HG03025 (cell line): ENCODE data around the gene HTRA2.
"Not testable (repeated sequence)": the region's sequence is repeated elsewhere in the genome, so short reads cannot be mapped to it uniquely, and the experiment has no call there.

Source experiments
- ATAC-seq: cut with Tn5 transposase; IDR thresholded peaks from one replicate; pipeline ENCODE4 v1.9.1; 2021; ENCODE audit warnings: mild to moderate bottlenecking, moderate library complexity; ENCODE audit not compliant: unreplicated experiment, low FRiP score

Gene HTRA2

DNA sequence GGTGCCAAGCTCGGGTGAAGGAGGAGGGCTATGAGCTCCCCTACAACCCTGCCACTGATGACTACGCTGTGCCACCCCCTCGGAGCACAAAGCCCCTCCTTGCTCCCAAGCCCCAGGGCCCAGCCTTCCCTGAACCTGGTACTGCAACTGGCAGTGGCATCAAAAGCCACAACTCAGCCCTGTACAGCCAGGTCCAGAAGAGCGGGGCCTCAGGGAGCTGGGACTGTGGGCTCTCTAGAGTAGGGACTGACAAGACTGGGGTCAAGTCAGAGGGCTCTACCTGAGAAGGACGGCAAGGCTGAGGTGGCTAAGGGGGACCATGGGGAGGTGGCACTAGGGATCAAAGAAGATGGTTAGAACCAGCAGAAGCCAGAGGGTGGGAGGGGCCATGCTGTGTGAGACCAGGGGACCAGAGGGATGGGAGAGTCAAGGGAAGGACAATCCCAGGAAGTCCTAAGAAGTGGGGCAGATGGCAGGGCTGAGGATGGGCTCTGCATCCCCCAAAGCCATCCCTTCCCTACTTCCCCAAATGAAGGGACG is 27.2 kb downstream of the HTRA2 start:
- no peak for ATAC-seq

DNA sequence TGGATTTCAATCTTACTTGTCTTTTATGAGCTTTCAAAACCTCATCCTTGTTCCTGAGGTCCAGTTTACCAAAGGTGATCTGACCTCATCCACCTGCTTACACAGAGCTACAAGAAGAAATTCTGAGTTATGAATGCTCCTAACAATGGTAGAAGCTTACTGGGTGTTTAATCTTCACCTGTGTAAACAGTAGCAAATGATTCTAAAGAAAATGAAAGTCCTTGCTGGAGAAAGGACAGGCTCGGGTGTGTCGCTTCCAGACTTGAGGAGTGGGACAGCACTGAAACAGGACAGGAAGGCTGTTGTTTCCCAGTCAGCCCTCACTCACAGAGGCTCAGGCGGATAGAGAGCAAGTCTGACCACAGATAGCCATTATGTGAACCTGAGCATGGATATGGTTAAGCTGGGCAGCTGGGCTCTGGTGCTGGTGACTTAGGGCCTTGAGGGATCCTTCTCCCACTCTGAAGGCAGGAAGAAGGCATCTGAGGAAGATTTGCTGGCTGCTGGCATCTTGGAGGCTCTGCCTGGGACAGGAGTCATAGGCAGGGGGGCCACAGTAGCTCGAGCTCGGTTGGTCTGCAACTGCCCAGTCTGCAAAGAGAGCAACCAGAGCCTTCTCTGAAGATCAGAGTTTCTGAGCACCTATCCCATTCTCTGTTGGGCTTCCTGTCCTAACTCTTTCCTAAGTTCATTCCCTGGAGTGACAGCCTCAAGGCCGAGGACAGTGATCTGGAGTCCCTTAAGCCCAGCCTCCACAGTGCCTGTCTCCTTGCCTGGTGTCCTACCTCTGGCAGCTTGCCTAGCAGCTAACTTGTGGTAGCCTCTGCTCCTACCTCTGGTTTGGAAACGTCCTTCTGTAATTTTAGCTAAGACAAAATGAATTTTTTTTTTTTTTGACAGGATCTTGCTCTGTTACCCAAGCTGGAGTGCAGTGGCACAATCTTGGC is 28.8 kb downstream of the HTRA2 start:
- ATAC-seq, result no peak

DNA sequence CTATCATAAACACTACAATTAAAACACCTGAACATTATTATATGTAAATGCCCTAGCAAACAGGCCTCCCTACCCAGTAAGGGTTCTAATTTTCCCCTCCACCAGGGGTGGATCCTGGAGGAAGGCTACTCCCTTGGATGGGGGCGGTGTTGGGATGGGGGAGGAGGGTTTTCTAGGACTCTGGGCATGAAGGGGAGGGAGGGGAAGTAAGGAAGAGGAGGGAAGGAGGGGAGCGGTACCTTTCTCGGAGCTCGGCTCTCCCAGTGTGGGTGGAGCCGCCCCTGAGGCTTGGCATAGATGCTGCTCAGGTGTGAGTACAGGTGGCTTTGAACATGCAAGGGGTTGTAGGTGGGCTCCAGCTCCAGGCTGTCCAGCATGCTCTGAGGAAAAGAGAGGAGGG is 30.2 kb downstream of the HTRA2 start:
- no peak for ATAC-seq

DNA sequence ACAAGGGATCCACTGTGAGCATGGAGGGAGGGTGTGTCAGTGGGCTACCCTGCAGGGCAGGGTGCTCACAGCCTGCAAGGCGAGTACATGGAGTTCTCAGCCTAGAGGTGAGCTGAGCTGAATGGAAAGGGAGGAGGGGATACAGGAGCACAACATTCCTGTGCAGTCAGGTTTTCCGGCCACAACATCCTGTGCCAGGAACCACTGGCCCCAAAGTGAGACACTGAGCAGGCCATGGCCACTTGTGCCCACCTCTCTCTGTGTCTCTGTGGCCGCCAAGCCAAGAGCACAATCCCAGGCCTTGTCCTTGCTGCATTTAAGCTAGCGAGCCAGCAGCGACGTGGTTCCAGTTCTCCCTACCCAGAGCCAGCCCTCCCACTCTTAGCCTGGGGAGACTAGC is 30.9 kb downstream of the HTRA2 start:
- ATAC-seq, result no peak

DNA sequence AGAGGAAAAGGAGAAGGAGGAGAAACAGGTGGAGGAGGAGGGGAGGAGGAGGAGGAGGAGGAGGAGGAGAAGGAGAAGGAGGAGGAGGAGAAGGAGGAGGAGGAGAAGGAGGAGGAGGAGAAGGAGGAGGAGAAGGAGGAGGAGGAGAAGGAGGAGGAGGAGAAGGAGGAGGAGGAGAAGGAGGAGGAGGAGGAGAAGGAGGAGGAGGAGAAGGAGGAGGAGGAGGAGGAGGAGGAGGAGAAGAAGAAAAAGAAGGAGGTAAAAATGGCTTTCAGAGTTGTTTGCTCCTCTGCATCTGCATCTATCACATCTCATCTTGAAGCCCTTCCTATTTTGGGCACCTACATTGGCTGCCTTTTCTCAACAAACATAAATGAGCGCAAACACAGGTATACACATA is 31.3 kb downstream of the HTRA2 start:
- not testable (repeated sequence) for ATAC-seq

DNA sequence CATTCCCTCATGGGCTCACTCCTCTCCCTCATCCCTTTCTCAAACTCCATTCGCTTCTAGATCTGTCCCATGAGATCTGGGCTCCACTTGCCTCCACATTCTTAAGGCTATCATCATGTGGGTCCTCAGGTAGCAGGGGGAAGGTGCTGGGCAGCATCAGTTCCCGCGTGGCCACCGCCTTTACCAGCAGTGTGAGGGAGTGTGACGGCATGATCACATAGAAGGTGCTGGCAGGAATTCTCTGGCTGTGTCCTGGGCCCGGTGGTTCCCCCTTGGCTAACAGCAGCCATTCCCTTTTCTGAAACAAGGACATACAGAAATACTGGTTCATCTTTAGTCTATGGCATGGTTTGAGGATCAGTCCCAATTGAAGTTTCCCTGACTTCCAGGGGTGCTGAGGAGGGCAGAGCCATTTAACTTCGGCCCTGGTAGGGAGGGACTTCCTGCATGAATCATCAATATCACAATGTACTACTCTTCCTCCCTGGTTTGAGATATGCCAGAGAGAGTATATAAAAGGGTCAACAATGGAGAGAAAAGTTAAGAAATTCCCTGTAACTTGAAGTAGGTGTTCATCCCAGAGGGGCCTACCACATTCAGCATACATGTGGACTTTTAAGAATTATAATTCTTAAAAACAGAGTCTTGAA is 32.5 kb downstream of the HTRA2 start:
- ATAC-seq, result no peak

DNA sequence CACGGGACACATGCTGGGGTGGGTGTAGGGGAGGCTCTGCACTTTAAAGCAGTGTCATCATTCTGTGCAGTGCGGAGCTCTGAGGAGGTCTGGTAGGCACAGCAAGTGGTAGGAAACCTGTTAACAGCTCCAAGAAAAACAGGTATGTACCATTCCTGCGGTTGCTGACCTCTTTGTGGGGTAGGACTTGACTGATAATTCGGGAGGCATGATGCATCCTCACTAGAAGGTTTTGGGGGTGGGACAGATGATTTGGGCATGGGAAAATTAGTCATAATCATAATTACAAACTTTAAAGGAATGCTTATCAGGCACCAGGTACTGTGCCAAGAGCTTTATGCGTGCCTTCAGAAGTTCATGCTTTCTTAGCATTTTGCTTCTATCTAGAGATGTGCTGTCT is 34.5 kb downstream of the HTRA2 start:
- ATAC-seq, result no peak

DNA sequence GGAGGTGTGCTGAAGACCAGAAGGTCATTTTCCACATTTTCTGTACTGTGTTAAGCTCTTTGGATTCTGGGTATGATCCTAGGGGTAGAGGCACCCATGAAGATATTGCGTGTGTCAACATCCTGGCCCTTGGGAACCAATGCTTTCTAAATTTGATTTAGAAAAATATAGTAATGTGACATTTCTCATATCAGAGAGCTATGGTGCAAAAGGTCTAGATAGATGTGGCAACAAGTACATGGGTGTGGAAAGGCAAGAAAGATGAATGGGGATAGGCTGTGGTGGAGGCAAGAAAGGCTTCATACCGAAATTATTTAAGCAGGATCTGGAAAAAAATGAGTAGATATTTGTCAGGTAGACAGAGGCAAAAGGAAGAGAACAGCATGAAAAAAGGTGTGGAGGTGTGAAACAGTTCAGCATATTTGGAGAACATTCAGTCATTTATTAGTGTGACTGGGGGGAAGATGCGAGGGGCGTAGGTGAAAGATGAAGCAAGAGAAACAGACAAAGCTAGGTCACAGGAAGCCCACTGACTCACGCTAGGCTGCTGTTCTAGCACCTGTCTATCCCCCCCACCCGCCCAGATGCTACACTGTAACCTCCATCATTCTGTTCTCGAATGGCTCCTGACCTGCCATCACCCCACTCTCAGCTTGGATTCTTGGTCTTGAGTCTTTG is 36.5 kb downstream of the HTRA2 start:
- ATAC-seq, result no peak

DNA sequence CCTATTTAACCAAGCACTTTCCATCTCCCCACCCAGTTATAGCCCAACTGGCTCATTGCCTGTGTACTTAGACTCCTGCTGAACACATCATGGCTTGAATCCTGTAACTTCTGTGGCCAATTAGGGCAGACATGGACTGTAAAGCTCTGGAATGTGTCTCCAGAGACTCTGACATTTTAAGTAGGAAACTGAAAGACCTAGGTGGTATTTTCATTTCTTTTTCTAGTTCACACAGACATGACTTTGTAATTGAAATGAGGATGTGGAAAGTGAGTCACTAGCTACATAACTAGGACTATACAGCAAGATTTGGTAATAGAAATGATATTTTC is 37.0 kb downstream of the HTRA2 start:
- no peak for ATAC-seq

DNA sequence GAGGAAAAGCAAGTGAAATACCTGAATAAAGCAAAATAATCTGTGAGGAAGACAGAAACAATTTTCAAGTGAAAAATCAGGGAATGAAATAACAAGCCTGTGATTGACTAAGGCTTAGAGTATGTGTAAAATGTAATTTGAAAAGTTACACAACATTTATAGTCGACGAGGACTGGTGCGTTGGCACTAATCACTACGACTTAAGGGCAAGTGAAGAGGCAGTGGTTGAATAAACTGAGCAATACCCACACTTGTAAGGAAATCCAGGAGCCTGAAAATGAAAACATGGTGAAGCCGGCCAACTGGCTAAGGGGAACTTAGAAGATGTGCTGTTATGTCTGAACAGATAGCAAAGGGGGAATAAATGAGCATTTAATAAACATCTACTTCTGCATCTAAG is 38.1 kb downstream of the HTRA2 start:
- ATAC-seq, result no peak

DNA sequence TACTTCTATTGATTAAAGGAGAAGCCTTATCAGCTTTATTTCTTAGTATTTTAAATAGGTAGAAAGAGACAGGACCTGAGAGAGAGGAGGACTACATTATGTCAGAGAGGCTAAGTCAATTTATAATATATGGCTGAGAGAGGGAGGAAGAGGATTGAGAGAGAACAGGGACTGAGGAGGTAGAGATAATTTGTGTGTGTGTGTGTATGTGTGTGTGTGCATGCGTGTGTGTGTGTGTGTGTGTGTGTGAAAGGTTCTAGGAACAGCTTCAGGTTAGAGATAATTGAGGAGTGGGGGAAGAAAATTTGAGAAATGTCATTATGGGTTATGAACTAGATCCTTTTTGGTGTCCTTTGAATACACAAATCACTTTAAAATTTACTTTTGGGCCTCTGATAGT is 40.0 kb downstream of the HTRA2 start:
- no peak for ATAC-seq

DNA sequence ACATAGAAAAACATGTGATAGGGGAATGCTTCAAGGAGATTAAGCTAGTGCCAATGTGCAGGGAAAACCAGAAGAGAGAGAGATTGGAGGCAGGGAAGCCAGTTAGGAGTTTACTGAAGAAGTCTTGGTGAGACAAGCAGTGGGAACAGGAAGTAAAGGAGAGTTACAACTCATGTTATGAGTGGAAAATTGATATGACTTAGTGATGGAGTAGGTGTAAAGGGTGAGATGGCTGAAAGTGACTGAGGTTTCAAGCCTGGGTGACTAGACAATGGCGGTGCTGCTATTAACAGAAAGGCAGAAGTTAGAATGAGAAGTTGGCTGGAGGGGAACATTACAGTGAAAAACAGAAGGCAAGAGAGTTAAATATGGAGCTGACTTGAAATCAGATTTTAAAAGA is 41.3 kb downstream of the HTRA2 start:
- ATAC-seq, result peak; percentile 62

DNA sequence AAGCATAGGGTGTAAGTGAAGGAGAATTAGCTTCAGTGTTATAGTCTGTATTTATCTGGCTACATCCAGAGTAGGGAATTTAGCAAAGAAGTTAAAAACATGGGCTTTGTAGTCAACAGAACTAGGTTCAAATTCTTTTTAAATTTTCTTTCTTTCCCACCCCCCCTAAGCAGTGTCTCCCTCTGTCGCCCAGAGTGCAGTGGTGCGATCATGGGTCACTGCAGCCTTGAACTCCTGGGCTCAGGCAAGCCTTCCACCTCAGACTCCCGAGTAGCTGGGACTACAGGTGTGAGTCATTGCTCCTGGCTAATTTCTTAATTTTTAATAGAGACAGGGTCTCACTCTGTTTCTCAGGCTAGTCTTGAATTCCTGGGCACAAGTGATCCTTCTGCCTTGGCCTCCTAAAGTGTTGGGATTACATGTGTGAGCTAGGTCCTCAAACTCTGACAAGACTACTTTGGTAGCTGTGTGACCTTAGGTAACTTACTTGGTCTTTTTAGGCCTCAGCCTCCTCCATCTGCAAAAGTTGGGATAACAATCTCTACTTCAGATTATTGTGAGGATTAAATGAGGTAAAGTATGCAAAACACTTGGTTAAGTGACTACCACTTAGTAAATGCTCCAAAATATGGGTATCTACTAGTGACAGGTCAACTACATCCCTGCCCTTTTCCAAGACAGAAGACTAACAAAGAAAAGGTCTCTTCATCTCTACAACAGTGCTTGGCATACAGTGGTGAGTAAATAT is 42.6 kb downstream of the HTRA2 start:
- no peak for ATAC-seq

DNA sequence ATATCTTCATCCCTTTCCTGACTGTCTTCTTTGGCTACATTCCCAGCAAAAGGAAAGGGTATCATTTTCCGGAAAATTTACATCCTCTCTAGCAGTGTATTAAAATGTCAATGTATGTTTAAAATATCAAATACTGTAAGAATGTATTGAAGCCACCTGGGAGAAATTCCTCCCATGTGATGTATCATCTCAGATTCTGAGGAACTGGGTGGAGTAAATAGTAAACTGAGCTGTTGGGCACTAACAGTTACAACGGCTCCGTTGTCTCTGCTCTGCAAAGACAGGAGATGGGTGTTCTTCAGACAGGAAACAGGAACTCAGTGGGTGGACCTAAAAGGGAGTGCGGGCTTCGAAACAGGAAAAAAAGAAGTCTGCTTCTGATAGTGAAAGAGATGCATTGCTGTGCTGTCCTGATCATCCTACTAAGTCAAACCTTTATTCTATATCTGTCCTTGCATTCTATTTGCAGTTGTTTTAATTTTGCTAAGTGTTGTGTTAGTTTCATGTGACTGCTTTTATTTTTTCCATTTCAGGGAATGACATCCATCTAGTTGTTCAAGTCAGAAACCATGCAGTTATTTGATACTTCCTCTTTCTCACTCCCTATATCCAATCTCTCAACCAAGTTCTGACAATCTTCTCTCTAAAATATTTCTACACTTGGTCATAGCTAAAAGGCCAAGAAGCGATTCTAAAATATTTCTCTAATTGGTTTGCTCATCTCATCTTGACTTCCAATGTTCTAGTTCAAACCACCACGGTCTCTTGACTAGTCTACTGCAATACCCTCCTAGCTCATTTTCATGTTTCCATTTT is 44.2 kb downstream of the HTRA2 start:
- ATAC-seq, result no peak

DNA sequence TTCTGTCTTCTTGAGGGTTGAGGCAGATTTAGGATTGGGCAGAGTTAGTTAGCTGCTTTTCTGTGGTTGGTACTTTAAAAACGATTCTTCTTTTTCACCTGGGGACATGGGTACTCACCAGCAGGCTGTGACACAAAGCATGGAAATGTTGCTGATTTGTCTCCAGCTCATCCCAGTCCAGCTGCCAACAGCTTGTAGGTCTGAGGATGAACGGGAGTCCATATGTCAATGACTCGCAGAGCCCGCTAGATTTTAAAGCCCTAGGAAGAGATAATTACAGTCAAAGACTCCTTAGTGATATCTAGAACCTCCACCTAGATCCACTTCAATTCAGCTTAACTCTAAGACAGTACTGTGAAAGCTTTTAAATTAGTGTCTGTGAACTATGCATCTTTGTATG is 45.6 kb downstream of the HTRA2 start:
- no peak for ATAC-seq

DNA sequence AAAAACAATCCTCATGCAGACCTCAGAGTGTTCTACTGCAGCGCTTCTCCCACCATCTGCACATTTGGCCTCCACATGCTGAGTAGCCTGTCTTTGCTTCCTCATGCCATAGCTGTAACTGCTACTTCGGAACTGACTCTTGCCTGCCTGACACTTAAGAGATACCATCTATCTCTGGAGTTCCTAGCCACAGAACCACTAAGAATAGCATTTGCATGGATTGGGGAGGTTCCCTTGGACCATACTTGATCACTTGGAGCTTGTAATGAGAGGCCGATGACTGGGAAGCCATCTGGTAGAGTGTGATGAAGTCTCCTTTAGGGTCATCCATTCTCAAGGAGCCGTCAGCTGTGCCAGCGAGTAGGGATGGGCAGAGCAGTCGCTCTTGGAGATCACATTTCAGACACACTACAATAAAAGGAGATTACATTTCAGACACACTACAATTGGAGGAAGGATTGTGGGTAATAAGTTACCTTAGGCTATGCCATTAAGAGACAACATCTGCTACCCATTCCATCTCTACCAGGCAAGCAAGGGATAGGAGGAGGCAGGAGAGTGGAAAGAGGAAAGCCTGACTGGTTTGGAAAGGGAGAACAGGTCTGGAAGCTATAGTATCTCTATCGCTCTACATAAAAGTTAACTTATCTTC is 46.6 kb downstream of the HTRA2 start:
- ATAC-seq, result no peak

DNA sequence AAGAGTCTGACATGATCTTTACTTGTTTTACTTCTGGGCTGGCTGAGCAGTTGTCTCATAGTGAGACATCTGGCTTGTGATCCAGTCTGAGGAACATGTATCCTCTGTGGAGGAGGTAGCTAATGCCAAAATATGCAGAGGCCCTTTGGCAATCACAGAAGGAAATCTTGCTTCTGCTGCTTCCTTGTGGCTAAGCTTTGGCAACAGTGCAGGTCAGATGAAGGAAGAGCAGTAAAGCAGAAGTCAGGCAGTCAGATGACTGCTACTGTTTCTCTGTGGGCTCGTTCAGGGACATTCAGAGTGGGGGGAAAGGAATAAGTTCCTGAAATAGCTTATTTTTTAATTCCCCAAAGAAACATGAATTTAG is 47.1 kb downstream of the HTRA2 start:
- no peak for ATAC-seq

DNA sequence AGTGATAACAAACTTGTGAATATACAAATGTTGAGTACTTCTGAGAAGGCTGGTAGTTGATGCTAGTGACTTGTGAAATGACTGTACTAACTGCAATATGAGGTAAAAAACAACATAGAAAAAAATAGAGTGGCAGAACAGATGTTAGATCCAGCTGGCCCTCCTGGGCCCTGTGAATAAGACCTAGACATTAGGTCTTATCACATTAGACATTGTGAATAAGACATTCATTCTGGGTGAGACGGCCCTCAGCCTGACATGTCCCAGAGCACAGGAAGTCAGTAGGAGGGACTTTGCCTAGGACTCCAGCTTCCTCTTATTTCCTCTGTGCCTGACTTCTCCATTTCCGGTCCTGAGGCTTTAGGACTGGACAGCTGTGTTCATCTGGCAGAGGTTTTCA is 47.7 kb downstream of the HTRA2 start:
- no peak for ATAC-seq

DNA sequence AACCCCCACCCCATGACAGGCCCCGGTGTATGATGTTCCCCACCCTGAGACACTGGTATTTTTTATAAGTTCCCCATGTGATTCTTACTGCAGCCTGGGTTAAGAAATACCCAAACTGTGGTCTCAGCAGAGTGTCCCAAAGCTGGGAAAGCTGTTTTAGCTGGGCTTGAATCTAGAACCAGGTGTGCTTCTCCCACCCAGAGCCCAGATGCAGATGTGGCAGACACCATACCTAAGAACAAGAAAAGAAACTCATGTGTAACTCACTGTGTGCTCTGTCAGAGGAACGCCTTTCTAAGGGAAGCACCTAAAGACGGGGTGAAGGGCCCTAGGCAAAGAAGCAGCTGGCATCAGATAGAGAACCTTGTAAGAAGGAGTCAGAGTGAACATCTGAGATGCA is 48.7 kb downstream of the HTRA2 start:
- peak; percentile 38 for ATAC-seq
